Measurements from ENCODE around the gene BPIFA3.
"Not testable (repeated sequence)": the region's sequence is repeated elsewhere in the genome, so short reads cannot be mapped to it uniquely, and the experiment has no call there.

BPIFA3 gene

DNA sequence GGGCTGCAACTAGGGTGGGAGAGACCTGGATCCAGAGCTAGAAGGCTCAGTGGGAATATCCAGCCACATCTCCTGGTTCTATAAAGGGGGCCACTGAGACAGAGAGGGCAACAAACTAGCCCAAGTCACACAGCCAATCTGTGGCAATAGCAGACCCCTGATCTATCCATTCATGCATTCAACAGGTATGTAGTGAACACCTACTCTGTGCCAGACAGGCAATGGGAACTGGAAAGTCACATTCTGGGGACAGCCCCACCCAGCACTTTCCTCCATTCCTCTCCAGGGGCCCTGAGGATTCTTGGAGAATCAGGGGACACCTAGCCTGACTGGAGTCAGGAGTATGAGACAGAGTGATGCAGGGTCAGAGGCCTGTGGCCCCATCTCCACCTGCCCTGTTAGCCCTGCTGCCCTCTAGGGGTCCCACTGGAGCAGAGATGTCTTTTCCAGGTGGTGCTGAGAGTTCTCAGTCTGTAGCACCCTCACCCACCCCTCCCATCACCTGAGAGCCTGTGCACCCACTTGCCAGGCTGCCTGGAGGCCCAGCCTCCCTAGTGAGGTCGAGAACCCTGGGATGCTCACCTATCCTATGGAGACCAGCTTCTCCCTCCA is 35.6 kb upstream of the BPIFA3 start:
- Histone ChIP-seq H4K20me1 (ENCODE audit: insufficient read depth, low read length, poor library complexity, severe bottlenecking) (no peaks in the 10 kb centered on the region), H3K4me3 (ENCODE audit: low read length, poor library complexity, severe bottlenecking) (no peak overlapping the region), H3K4me2 (ENCODE audit: low read depth, low read length, poor library complexity, severe bottlenecking) (no peak overlapping the region), H3F3A (ENCODE audit: low read depth) (no peaks in the 10 kb centered on the region), H2AFZ (ENCODE audit: low read length) (no peak overlapping the region), H3K9ac (ENCODE audit: low read depth, low read length, poor library complexity, severe bottlenecking) (no peak overlapping the region), H3K9me3 (ENCODE audit: insufficient read depth, low read depth, low read length) (peaks cover 3% of the 10 kb centered on the region; the same call in 1 of the 2 replicates), H3K4me1 (ENCODE audit: insufficient read depth, low read length, poor library complexity, severe bottlenecking) (no peaks in the 10 kb centered on the region), H3K36me3 (ENCODE audit: insufficient read depth, low read length) (no peaks in the 10 kb centered on the region), H3K9me2 (replicated peaks; ENCODE audit: low read depth, low read length) (no peaks in the 10 kb centered on the region), H3K79me2 (ENCODE audit: insufficient read depth, low read length) (no peaks in the 10 kb centered on the region), H3K27me3 (ENCODE audit: insufficient read depth, low read length, poor library complexity, severe bottlenecking) (no peaks in the 10 kb centered on the region)
- TF ChIP-seq EZH2phosphoT487 (IDR thresholded peaks at IDR 0.05; ENCODE audit: borderline replicate concordance): no peak
- TF ChIP-seq, protein P1, sequence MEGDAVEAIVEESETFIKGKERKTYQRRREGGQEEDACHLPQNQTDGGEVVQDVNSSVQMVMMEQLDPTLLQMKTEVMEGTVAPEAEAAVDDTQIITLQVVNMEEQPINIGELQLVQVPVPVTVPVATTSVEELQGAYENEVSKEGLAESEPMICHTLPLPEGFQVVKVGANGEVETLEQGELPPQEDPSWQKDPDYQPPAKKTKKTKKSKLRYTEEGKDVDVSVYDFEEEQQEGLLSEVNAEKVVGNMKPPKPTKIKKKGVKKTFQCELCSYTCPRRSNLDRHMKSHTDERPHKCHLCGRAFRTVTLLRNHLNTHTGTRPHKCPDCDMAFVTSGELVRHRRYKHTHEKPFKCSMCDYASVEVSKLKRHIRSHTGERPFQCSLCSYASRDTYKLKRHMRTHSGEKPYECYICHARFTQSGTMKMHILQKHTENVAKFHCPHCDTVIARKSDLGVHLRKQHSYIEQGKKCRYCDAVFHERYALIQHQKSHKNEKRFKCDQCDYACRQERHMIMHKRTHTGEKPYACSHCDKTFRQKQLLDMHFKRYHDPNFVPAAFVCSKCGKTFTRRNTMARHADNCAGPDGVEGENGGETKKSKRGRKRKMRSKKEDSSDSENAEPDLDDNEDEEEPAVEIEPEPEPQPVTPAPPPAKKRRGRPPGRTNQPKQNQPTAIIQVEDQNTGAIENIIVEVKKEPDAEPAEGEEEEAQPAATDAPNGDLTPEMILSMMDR (conservative IDR thresholded peaks at IDR 0.05; ENCODE audit: low read length): peak; percentile 33; the same call in 1 of the 2 replicates

DNA sequence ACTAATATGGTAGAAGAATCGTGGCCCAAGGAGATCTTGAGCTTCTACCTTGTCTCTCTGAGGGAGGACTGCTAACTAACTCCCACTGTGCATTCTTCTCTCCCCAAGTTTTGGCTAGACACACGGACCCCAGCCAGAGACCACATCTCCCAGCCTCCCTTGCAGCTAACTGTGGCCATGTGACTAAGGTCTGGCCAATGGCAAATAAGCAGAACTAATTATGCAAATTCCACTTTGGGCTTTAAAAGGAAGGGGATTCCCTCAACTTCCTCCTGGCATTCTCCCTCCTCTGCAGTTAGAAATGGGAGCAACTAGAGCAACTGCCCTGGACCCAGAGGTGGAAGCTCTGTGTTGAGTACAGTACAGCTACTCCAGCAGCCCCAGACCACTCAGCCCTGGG is 33.8 kb upstream of the BPIFA3 start:
- no peaks in the 10 kb centered on the region for H3K36me3 ChIP-seq (ENCODE audit: insufficient read depth, low read length)
- H3K4me1 ChIP-seq (ENCODE audit: insufficient read depth, low read length, poor library complexity, severe bottlenecking): no peaks in the 10 kb centered on the region
- no peak overlapping the region for H3K9ac ChIP-seq (ENCODE audit: low read depth, low read length, poor library complexity, severe bottlenecking)
- H3K9me3 ChIP-seq (ENCODE audit: insufficient read depth, low read depth, low read length): peaks cover 3% of the 10 kb centered on the region; the same call in 1 of the 2 replicates
- no peaks in the 10 kb centered on the region for H3F3A ChIP-seq (ENCODE audit: low read depth)
- no peak overlapping the region for H3K4me2 ChIP-seq (ENCODE audit: low read depth, low read length, poor library complexity, severe bottlenecking)
- no peaks in the 10 kb centered on the region for H4K20me1 ChIP-seq (ENCODE audit: insufficient read depth, low read length, poor library complexity, severe bottlenecking)
- H2AFZ ChIP-seq (ENCODE audit: low read length): no peak overlapping the region
- no peaks in the 10 kb centered on the region for H3K79me2 ChIP-seq (ENCODE audit: insufficient read depth, low read length)
- TF ChIP-seq, protein P1 (conservative IDR thresholded peaks at IDR 0.05; ENCODE audit: low read length): no peak
- no peak for TF ChIP-seq EZH2phosphoT487 (IDR thresholded peaks at IDR 0.05; ENCODE audit: borderline replicate concordance)
- H3K9me2 ChIP-seq (replicated peaks; ENCODE audit: low read depth, low read length): no peaks in the 10 kb centered on the region
- no peaks in the 10 kb centered on the region for H3K27me3 ChIP-seq (ENCODE audit: insufficient read depth, low read length, poor library complexity, severe bottlenecking)
- H3K4me3 ChIP-seq (ENCODE audit: low read length, poor library complexity, severe bottlenecking): no peak overlapping the region

DNA sequence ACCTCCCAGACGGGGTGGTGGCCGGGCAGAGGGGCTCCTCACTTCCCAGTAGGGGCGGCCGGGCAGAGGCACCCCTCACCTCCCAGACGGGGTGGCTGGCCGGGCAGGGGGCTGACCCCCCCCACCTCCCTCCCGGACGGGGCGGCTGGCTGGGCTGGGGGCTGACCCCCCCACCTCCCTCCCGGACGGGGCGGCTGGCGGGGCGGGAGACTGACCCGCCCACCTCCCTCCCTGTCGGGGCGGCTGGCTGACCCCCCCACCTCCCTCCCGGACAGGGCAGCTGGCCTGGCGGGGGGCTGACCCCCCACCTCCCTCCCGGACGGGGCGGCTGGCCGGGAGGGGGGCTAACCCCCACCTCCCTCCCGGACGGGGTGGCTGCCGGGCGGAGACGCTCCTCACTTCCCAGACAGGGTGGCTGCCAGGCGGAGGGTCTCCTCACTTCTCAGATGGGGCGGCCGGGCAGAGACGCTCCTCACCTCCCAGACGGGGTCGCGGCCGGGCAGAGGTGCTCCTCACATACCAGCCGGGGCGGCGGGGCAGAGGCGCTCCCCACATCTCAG is 32.0 kb upstream of the BPIFA3 start:
- H3K4me3 ChIP-seq (ENCODE audit: low read length, poor library complexity, severe bottlenecking); H3K9me2 ChIP-seq (replicated peaks; ENCODE audit: low read depth, low read length); H3K79me2 ChIP-seq (ENCODE audit: insufficient read depth, low read length); H3K9me3 ChIP-seq (ENCODE audit: insufficient read depth, low read depth, low read length); H3K4me2 ChIP-seq (ENCODE audit: low read depth, low read length, poor library complexity, severe bottlenecking); H3K4me1 ChIP-seq (ENCODE audit: insufficient read depth, low read length, poor library complexity, severe bottlenecking); H2AFZ ChIP-seq (ENCODE audit: low read length); H3K9ac ChIP-seq (ENCODE audit: low read depth, low read length, poor library complexity, severe bottlenecking); H3K36me3 ChIP-seq (ENCODE audit: insufficient read depth, low read length); H3K27me3 ChIP-seq (ENCODE audit: insufficient read depth, low read length, poor library complexity, severe bottlenecking); H4K20me1 ChIP-seq (ENCODE audit: insufficient read depth, low read length, poor library complexity, severe bottlenecking); H3F3A ChIP-seq (ENCODE audit: low read depth): not testable (repeated sequence)

DNA sequence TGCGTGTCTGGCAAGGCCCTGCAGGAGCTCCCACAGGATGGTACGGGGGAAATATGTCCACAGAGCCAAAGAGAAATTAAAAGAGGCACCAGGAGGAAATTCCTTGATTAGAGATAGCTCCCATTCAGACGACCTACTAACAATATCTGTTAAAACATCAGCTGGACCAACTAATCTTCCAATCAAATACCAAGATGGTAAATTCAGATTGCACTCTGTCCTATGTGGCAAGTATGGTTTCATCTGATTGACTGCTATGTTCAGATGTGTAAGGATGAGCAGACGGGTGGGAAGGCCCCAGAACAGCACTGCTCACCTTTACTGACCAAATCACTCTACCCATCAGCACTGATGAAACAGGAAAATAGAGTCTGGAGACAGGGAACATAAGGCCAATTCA is 29.7 kb upstream of the BPIFA3 start:
- H3K4me1 ChIP-seq (ENCODE audit: insufficient read depth, low read length, poor library complexity, severe bottlenecking): no peaks in the 10 kb centered on the region
- no peak overlapping the region for H3K9ac ChIP-seq (ENCODE audit: low read depth, low read length, poor library complexity, severe bottlenecking)
- peaks cover 3% of the 10 kb centered on the region; the same call in 1 of the 2 replicates for H3K9me3 ChIP-seq (ENCODE audit: insufficient read depth, low read depth, low read length)
- no peaks in the 10 kb centered on the region for H4K20me1 ChIP-seq (ENCODE audit: insufficient read depth, low read length, poor library complexity, severe bottlenecking)
- no peak overlapping the region for H3K4me3 ChIP-seq (ENCODE audit: low read length, poor library complexity, severe bottlenecking)
- H3K36me3 ChIP-seq (ENCODE audit: insufficient read depth, low read length): no peaks in the 10 kb centered on the region
- no peak overlapping the region for H3K4me2 ChIP-seq (ENCODE audit: low read depth, low read length, poor library complexity, severe bottlenecking)
- no peaks in the 10 kb centered on the region for H3F3A ChIP-seq (ENCODE audit: low read depth)
- no peaks in the 10 kb centered on the region for H3K27me3 ChIP-seq (ENCODE audit: insufficient read depth, low read length, poor library complexity, severe bottlenecking)
- no peaks in the 10 kb centered on the region for H3K9me2 ChIP-seq (replicated peaks; ENCODE audit: low read depth, low read length)
- TF ChIP-seq, protein P1 (conservative IDR thresholded peaks at IDR 0.05; ENCODE audit: low read length): no peak
- no peak for TF ChIP-seq EZH2phosphoT487 (IDR thresholded peaks at IDR 0.05; ENCODE audit: borderline replicate concordance)
- no peaks in the 10 kb centered on the region for H3K79me2 ChIP-seq (ENCODE audit: insufficient read depth, low read length)
- H2AFZ ChIP-seq (ENCODE audit: low read length): no peak overlapping the region

Data from Loucy (cell line).